Liver (tissue), 3 donors: Measurements from ENCODE around the gene PRRG1.

ENCODE experiments used
- EGR1 ChIP-seq, 2 donors: IDR thresholded peaks; 2 replicates each; pipeline ENCODE4 v1.6.1; 2016 to 2018; ENCODE audit warnings: antibody characterized with exemption in 2 of 2, low read depth in 2 of 2
- FOXA1 ChIP-seq: IDR thresholded peaks from 2 replicates; pipeline ENCODE4 v1.6.1; 2016; ENCODE audit warnings: antibody characterized with exemption
- GABPA ChIP-seq, 2 donors: IDR thresholded peaks in 1 of 2; conservative IDR thresholded peaks in 1 of 2; 2 replicates each; pipeline ENCODE4 v1.6.1; 2016; ENCODE audit warnings: antibody characterized with exemption in 2 of 2, mild to moderate bottlenecking in 1 of 2, moderate library complexity in 1 of 2
- JUND ChIP-seq, 2 donors: IDR thresholded peaks; 2 replicates each; pipeline ENCODE4 v1.6.1; 2016; ENCODE audit warnings: antibody characterized with exemption in 2 of 2
- MAX ChIP-seq: IDR thresholded peaks from 2 replicates; pipeline ENCODE4 v1.6.1; 2016; ENCODE audit warnings: antibody characterized with exemption
- RAD21 ChIP-seq, 2 donors: IDR thresholded peaks; 2 replicates each; pipeline ENCODE4 v1.6.1; 2016; ENCODE audit warnings: antibody characterized with exemption in 2 of 2, mild to moderate bottlenecking in 2 of 2
- REST ChIP-seq: IDR thresholded peaks from 2 replicates; pipeline ENCODE4 v1.6.1; 2016; ENCODE audit warnings: antibody characterized with exemption, mild to moderate bottlenecking
- RXRA ChIP-seq, 2 donors: IDR thresholded peaks; 2 replicates each; pipeline ENCODE4 v1.6.1; 2017 to 2018; ENCODE audit warnings: antibody characterized with exemption in 2 of 2, mild to moderate bottlenecking in 1 of 2
- SP1 ChIP-seq: IDR thresholded peaks from 2 replicates; pipeline ENCODE4 v1.6.1; 2018; ENCODE audit warnings: antibody characterized with exemption, mild to moderate bottlenecking
- TAF1 ChIP-seq: conservative IDR thresholded peaks from 2 replicates; pipeline ENCODE4 v1.6.1; 2016; ENCODE audit warnings: antibody characterized with exemption, mild to moderate bottlenecking
- YY1 ChIP-seq: IDR thresholded peaks from 2 replicates; pipeline ENCODE4 v1.6.1; 2016; ENCODE audit warnings: antibody characterized with exemption, mild to moderate bottlenecking
- TF ChIP-seq, protein P1 (sequence below): fragments of 150-350 bp; IDR thresholded peaks from 2 replicates; pipeline ENCODE4 v1.5.1; 2017; ENCODE audit warnings: improper control_type of control experiment, low read depth, low read length; ENCODE audit not compliant: missing input control
- donor health status: healthy.
- donor health status: healthy.

- TF ChIP-seq JUND (IDR thresholded peaks at IDR 0.05) (no peak), YY1 (no peak), RXRA (IDR thresholded peaks at IDR 0.05) (no peak), REST (no peak), SP1 (no peak), RAD21 (IDR thresholded peaks at IDR 0.05) (no peak), EGR1 (IDR thresholded peaks at IDR 0.05; ENCODE audit: low read depth in 2 of 2) (peak in 1 of 2 donors; percentile 16), MAX (no peak), GABPA (IDR thresholded peaks at IDR 0.05 in 1 of 2, conservative IDR thresholded peaks at IDR 0.05 in 1 of 2) (no peak), FOXA1 (no peak), TAF1 (no peak)
- TF ChIP-seq, protein P1, sequence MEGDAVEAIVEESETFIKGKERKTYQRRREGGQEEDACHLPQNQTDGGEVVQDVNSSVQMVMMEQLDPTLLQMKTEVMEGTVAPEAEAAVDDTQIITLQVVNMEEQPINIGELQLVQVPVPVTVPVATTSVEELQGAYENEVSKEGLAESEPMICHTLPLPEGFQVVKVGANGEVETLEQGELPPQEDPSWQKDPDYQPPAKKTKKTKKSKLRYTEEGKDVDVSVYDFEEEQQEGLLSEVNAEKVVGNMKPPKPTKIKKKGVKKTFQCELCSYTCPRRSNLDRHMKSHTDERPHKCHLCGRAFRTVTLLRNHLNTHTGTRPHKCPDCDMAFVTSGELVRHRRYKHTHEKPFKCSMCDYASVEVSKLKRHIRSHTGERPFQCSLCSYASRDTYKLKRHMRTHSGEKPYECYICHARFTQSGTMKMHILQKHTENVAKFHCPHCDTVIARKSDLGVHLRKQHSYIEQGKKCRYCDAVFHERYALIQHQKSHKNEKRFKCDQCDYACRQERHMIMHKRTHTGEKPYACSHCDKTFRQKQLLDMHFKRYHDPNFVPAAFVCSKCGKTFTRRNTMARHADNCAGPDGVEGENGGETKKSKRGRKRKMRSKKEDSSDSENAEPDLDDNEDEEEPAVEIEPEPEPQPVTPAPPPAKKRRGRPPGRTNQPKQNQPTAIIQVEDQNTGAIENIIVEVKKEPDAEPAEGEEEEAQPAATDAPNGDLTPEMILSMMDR = no peak
Observed at GRCh38 chrX:37348971-37349220, 268 bp upstream of the PRRG1 start.
